Coronary artery (tissue), 2 donors: Measurements from ENCODE around the gene HTT.
A peak's percentile ranks its signal among the peaks of the same experiment; 100 is the strongest.

ENCODE experiments used
- DNase-seq: peaks from one replicate; pipeline ENCODE4 v3.0.0-alpha.2; 2017; ENCODE audit warnings: low spot score
- H3K27ac ChIP-seq, 2 donors: fragments of 200-600 bp; sonication (generic); one replicate each; pipeline ENCODE4 v1.5.1; 2016 to 2019
- H3K4me3 ChIP-seq: fragments of 200-600 bp; sonication (generic); 2 replicates; pipeline ENCODE4 v1.5.1; 2016; ENCODE audit warnings: mild to moderate bottlenecking, moderate library complexity
- TF ChIP-seq, protein P1 (sequence below): fragments of 200-600 bp; sonication (generic); IDR thresholded peaks from one replicate; pipeline ENCODE4 v1.5.1; 2019; ENCODE audit warnings: antibody characterized with exemption

HTT gene

GRCh38 chr4:3261411-3262207, 187.1 kb downstream of the HTT start:
- peak; percentile 68 for DNase-seq
- H3K4me3 ChIP-seq: no peak overlapping the region
- TF ChIP-seq, protein P1, sequence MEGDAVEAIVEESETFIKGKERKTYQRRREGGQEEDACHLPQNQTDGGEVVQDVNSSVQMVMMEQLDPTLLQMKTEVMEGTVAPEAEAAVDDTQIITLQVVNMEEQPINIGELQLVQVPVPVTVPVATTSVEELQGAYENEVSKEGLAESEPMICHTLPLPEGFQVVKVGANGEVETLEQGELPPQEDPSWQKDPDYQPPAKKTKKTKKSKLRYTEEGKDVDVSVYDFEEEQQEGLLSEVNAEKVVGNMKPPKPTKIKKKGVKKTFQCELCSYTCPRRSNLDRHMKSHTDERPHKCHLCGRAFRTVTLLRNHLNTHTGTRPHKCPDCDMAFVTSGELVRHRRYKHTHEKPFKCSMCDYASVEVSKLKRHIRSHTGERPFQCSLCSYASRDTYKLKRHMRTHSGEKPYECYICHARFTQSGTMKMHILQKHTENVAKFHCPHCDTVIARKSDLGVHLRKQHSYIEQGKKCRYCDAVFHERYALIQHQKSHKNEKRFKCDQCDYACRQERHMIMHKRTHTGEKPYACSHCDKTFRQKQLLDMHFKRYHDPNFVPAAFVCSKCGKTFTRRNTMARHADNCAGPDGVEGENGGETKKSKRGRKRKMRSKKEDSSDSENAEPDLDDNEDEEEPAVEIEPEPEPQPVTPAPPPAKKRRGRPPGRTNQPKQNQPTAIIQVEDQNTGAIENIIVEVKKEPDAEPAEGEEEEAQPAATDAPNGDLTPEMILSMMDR: no peak
- H3K27ac ChIP-seq: no peak overlapping the region

DNA sequence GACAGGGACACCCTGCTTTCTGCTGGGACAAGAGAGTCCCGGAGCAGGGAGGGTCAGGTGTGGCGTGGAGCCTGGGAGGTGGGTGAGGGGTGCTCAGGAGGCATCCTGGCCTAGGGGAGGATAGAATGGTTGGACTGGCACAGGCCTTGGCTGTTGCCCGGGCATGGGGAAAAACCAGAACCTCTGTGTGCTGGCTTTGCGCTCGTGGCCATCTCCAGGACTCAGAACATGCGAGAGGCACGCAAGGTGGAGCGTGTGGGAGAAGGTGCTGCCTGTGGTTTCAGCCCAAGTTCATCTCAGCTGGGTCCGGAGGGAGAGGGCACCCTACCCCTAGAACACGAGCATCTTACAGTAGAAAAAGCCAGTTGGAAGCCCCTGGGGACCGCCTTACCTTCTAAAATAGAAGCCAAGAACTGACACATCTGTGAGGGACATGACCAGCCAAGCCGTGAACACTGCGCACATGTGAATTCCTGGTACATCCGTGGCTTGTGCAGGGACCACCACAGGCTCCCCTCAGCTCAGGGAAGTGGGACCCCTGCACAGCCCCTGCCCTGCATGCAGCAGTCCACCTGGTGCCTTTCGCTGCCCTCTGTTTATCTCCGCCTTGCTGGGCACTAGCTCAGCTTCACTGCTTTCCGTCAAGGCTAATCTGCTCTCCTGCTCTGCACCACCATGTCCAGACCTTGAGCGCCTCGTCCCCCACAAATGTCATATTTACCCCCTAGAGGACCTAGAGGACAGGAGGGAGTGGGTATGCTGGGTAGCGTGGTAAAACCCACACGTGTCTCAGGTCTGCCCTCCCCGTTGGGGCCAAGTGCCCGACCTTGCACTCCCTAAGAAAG, 187.9 kb downstream of the HTT start:
- TF ChIP-seq, protein P1: no peak
- no peak overlapping the region for H3K4me3 ChIP-seq
- peak; percentile 64 for DNase-seq
- H3K27ac ChIP-seq: no peak overlapping the region

- peak; percentile 47 for DNase-seq
- Histone ChIP-seq H3K4me3 (no peak overlapping the region), H3K27ac (no peak overlapping the region)
- TF ChIP-seq, protein P1: no peak
Observed at GRCh38 chr4:3263053-3263875, 188.8 kb downstream of the HTT start.

DNA sequence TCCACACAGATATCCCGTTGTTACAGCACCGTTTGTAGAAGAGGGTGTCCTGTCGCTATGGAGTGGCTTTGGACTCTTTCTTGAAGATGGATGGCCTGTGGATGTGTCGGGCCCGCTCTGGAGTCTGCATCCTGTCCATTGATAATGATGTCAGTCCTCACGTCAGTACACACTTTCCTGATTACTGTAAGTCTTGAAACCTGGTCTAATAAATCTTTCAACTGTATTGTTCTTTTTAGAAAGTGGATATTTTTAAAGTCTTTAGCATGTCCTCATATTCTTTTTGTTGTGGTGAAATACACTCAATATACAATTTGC, 189.4 kb downstream of the HTT start:
- no peak overlapping the region for H3K27ac ChIP-seq
- TF ChIP-seq, protein P1: no peak
- H3K4me3 ChIP-seq: no peak overlapping the region
- no peak for DNase-seq

- TF ChIP-seq, protein P1: no peak
- Histone ChIP-seq H3K27ac (no peak overlapping the region), H3K4me3 (no peak overlapping the region)
- DNase-seq: peak; percentile 38
Observed at GRCh38 chr4:3266076-3266475, 191.6 kb downstream of the HTT start.

DNA sequence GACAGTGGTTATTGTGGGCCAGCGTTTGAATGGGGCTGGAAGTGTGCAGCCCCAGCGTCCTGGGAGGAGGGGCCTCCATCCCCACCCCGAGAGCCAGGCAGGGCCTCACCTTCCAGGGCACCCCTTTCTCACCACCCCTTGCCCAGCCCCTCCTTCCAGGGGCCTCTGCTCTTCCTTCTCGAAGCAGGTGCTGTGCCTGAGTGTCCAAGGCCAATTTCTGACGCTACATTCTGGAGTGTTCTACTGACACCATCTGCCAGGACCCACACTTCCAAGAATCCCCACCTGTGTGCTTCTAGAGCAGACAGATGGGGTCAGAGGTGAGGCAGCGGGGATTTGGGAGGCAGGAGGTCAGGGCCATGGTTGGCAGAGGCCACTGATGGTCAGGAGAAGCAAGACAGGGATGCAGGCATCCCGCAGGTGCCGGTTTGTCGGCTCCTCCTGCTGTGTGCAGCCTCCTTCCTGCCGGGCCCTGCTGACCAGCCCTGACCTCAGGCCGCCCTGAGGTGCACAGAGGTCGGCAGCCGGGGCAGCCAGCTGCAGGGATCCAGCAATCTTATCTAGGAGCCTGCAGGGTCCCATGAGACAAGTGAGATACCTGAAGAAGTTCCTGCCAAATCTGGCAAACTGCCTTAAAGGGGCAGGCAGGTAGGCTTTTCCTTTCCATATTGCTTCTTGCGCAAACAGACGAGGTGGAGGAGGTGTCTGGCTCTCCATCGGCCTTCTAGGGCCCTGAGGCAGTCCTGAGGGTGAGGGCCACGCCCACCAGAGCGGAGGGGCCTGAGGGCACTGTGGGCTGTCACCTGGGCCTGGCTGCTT, 193.3 kb downstream of the HTT start:
- no peak overlapping the region for H3K27ac ChIP-seq
- H3K4me3 ChIP-seq: no peak overlapping the region
- peak; percentile 24 for DNase-seq
- TF ChIP-seq, protein P1: no peak
